ENCODE data around the gene ILK. TPM values are rescaled to one million over a fixed set of nuclear protein-coding genes. Genes with fewer than 3 reads are reported as not detected.

The ILK gene
- total and polyA plus RNA-seq, 10 of the 15 experiments (the other 5 are each of a cell fraction or from before 2014, with no cell fraction given) = 51.8 to 163 (median 92.0) TPM

DNA sequence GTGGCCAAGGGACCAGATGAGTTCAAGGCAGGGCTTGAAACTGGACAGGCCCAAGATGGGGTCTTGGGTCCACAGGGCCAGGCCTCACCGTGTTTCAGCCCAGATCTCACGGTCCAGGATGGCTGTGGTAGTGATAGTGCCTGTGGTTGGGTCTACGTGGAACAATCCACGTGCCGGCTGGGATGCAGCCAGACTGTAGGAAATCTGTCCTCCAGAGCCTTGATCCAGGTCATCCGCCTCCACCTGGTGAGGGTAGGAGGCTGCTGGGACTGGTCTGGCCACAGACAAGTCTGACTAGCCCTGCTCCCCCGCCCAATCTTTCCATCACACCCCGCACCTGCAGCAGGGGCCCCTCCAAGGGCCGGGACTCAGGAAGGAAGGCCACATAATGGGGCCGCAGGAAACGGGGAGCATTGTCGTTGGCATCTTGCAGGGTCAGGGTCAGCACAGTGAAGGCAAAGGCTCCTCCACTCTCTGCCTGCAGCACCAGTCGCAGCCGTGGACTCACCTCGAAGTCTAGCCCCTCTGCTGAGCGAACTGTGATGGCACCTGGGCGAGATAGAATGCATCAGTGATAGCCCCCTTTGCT is 22.4 kb downstream of the ILK start:
- Histone ChIP-seq H3K4me3 (no peak overlapping the region), H4K20me1 (ENCODE audit: control insufficient read depth, insufficient read depth) (no peaks in the 10 kb centered on the region), H3K36me3 (ENCODE audit: control insufficient read depth in 2 of 2, insufficient read depth in 2 of 2, low read length in 1 of 2) (no peaks in the 10 kb centered on the region), H3K4me2 (ENCODE audit: control insufficient read depth, insufficient read depth) (no peak overlapping the region), H3K9ac (ENCODE audit: control insufficient read depth, insufficient read depth, low read length) (no peak overlapping the region), H3K27ac (ENCODE audit: control insufficient read depth, insufficient read depth) (no peak overlapping the region), H2AFZ (ENCODE audit: control insufficient read depth, low read depth, low read length) (no peak overlapping the region), H3K9me3 (replicated peaks; ENCODE audit: control insufficient read depth, insufficient read depth, low read length) (no peaks in the 10 kb centered on the region), H3K4me1 (ENCODE audit: control insufficient read depth, insufficient read depth, low read length) (peaks cover 9% of the 10 kb centered on the region), H3K27me3 (replicated peaks in 1 of 2; ENCODE audit: control insufficient read depth in 2 of 2, insufficient read depth in 2 of 2, low read length in 1 of 2) (no peaks in the 10 kb centered on the region), H3K79me2 (ENCODE audit: control insufficient read depth, insufficient read depth, low read length) (no peaks in the 10 kb centered on the region)
- in situ Hi-C loops (cut with MboI) (no loop called here), intact Hi-C loops (cut with micrococcal nuclease; ENCODE audit: unreplicated experiment) (no loop called here)
- POLR2A ChIA-PET = interaction anchor here (9.1 kb wide), 1 partner anchor 16 kb away, joined by 85 read pairs; the partner anchor contains the start of gene TAF10
- FAIRE-seq = no peak
- no TSS peak for BruUV-seq (replicated peaks)
- TF ChIP-seq MTA2 (IDR thresholded peaks at IDR 0.05; ENCODE audit: low read depth) = no peak
- DNase-seq (ENCODE audit: low read depth, low spot score) = no peak
- 65% methylated on average over 17 of the region's 17 CpGs for WGBS (ENCODE audit: insufficient coverage, insufficient replicate concordance, low lambda C conversion rate, missing lambda C conversion rate)
- CTCF ChIA-PET = no interaction called here
- RAD21 ChIA-PET (ENCODE audit: unreplicated experiment) = no interaction called here
- SMC1A ChIA-PET (ENCODE audit: uncharacterized antibody, unreplicated experiment) = no interaction called here
- ATAC-seq = no peak

DNA sequence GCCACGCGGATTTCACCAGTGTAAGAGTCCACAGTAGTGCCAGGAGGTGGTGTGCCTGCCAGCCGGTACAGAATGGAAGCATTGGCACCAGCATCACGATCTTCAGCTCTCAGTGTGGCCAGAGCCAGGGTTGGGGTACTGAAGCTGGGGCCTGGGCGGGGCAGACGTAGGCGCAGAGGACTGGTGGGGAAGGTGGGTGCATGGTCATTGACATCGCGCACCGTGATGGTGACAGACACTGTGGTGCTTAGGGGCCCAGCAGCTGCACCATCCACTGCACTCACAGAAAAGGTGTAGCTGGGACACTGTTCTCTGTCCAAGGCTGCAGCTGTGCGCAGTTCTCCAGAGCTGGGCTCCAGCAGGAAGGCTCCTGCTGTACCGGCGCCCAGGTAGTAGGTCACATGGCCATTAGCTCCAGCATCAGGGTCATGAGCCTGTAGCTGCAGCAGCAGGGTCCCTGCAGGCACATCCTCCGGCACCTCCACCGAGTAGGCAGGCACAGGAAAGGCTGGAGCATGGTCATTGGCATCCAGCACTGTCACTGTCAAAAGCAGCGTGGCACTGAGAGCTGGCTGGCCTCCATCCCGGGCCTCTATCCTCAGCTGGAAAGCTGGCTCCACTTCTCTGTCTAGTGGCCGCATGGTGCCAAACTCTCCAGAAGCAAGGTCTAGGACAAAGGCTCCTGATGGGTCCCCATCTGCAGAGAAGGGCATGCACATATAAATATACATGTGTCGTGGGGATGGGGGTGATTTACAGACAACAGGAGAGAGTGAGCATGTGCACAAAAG is 23.6 kb downstream of the ILK start:
- no peak overlapping the region; the same call in 1 of the 2 replicates for H3K4me3 ChIP-seq
- no peaks in the 10 kb centered on the region for H3K79me2 ChIP-seq (ENCODE audit: control insufficient read depth, insufficient read depth, low read length)
- FAIRE-seq (no peak), ATAC-seq (no peak; the same call in 2 of the 3 replicates), DNase-seq (ENCODE audit: low read depth, low spot score) (no peak)
- CTCF ChIA-PET = interaction anchor here (0.7 to 2.3 kb wide), 5 partner anchors 8 to 1931 kb away, joined by 3 to 6 read pairs (median 4); partner anchors contain the start of genes MRPL17 and TPP1
- in situ Hi-C loops (cut with MboI) (no loop called here), intact Hi-C loops (cut with micrococcal nuclease; ENCODE audit: unreplicated experiment) (no loop called here)
- H3K27ac ChIP-seq (ENCODE audit: control insufficient read depth, insufficient read depth) = no peak overlapping the region
- H4K20me1 ChIP-seq (ENCODE audit: control insufficient read depth, insufficient read depth) = no peaks in the 10 kb centered on the region
- peak overlapping the region; percentile 32; the same call in 1 of the 2 replicates for H3K4me2 ChIP-seq (ENCODE audit: control insufficient read depth, insufficient read depth)
- BruUV-seq (replicated peaks) = no TSS peak
- peaks cover 9% of the 10 kb centered on the region for H3K4me1 ChIP-seq (ENCODE audit: control insufficient read depth, insufficient read depth, low read length)
- no peaks in the 10 kb centered on the region for H3K36me3 ChIP-seq (ENCODE audit: control insufficient read depth in 2 of 2, insufficient read depth in 2 of 2, low read length in 1 of 2)
- H2AFZ ChIP-seq (ENCODE audit: control insufficient read depth, low read depth, low read length) = peak overlapping the region; percentile 37; the same call in 1 of the 2 replicates
- POLR2A ChIA-PET = interaction anchor here (0.7 to 1.8 kb wide), 5 partner anchors 8 to 54 kb away, joined by 3 to 10 read pairs (median 4); partner anchors contain the start of genes TAF10 and TPP1
- TF ChIP-seq NFYB (IDR thresholded peaks at IDR 0.05; ENCODE audit: insufficient read depth, low read depth, low read length) = no peak
- TF ChIP-seq IRF5 (IDR thresholded peaks at IDR 0.05; ENCODE audit: borderline replicate concordance) = no peak
- TF ChIP-seq LARP7 (IDR thresholded peaks at IDR 0.05) = 0 out of 2 replicates have a peak, but pooled peaks have one; percentile 28
- H3K9ac ChIP-seq (ENCODE audit: control insufficient read depth, insufficient read depth, low read length) = no peak overlapping the region
- SMC1A ChIA-PET (ENCODE audit: uncharacterized antibody, unreplicated experiment) = interaction anchor here (0.9 to 1.7 kb wide), 6 partner anchors 8 to 79 kb away, joined by 3 to 6 read pairs (median 4); partner anchors contain the start of gene TPP1
- H3K27me3 ChIP-seq (replicated peaks in 1 of 2; ENCODE audit: control insufficient read depth in 2 of 2, insufficient read depth in 2 of 2, low read length in 1 of 2) = no peaks in the 10 kb centered on the region
- RAD21 ChIA-PET (ENCODE audit: unreplicated experiment) = interaction anchor here (1.1 to 1.5 kb wide), 4 partner anchors 8 to 79 kb away, joined by 3 to 13 read pairs (median 5); partner anchors contain the start of genes MRPL17 and TPP1
- no peaks in the 10 kb centered on the region for H3K9me3 ChIP-seq (replicated peaks; ENCODE audit: control insufficient read depth, insufficient read depth, low read length)
- WGBS (ENCODE audit: insufficient coverage, insufficient replicate concordance, low lambda C conversion rate, missing lambda C conversion rate) = 73% methylated on average over 19 of the region's 19 CpGs

Measured in GM12878 (cell line).